Thyroid gland (tissue), 4 donors: ENCODE measurements around the gene LSM2.

Source experiments
- CTCF ChIP-seq, 6 experiments: fragments of 200-600 bp in 3 of 6; fragments of 450-650 bp in 3 of 6; sonication (generic) in 3 of 6; IDR thresholded peaks; one replicate each; pipeline ENCODE4 v1.5.1; 2016 to 2019; ENCODE audit warnings: antibody characterized with exemption in 6 of 6, mild to moderate bottlenecking in 2 of 6, inconsistent platforms in 1 of 6, moderate library complexity in 1 of 6
- POLR2A ChIP-seq, 2 donors: fragments of 450-650 bp; IDR thresholded peaks; one replicate each; pipeline ENCODE4 v1.6.1; 2017; ENCODE audit warnings: antibody characterized with exemption in 2 of 2, mild to moderate bottlenecking in 2 of 2, moderate library complexity in 1 of 2

GRCh38 chr6:31762878-31763618 lies 43.7 kb downstream of the LSM2 start:
- TF ChIP-seq CTCF (IDR thresholded peaks at IDR 0.05), result no peak
- no peak for TF ChIP-seq POLR2A (IDR thresholded peaks at IDR 0.05)
